ENCODE data around the gene PRR15L. TPM values are rescaled to one million over a fixed set of nuclear protein-coding genes. Genes with fewer than 3 reads are reported as not detected.
A peak's percentile ranks its signal among the peaks of the same experiment; 100 is the strongest.

The PRR15L gene
- total RNA-seq, 4 donors from 2014 or later = 63.6 to 150 (median 127) TPM

GRCh38 chr17:47916489-47917208 lies 41.0 kb downstream of the PRR15L start:
- no peak for DNase-seq
- no peaks in the 10 kb centered on the region for H3K27me3 ChIP-seq
- H3K36me3 ChIP-seq = no peaks in the 10 kb centered on the region
- H3K27ac ChIP-seq = peak overlapping the region in 1 of 3 donors; percentile 45
- TF ChIP-seq CTCF (IDR thresholded peaks at IDR 0.05) = no peak
- no peak for TF ChIP-seq POLR2A (IDR thresholded peaks at IDR 0.05)
- no peak overlapping the region for H3K4me3 ChIP-seq (replicated peaks in 1 of 3)
- 84 to 93% methylated on average over 14 to 16 of the region's 19 CpGs for WGBS, 2 donors
- peaks cover 0 to 8% of the 10 kb centered on the region in 2 donors for H3K4me1 ChIP-seq
- intact Hi-C loops (cut with DNase I) = no loop called here
- no peaks in the 10 kb centered on the region for H3K9me3 ChIP-seq

GRCh38 chr17:47915776-47916398 lies 41.8 kb downstream of the PRR15L start:
- peak in 1 of 2 donors; percentile 52 for DNase-seq
- H3K27ac ChIP-seq = peak overlapping the region in 1 of 3 donors; percentile 45
- H3K9me3 ChIP-seq = no peaks in the 10 kb centered on the region
- no peaks in the 10 kb centered on the region for H3K36me3 ChIP-seq
- peaks cover 0 to 8% of the 10 kb centered on the region in 2 donors for H3K4me1 ChIP-seq
- intact Hi-C loops (cut with DNase I) = no loop called here
- no peak overlapping the region for H3K4me3 ChIP-seq (replicated peaks in 1 of 3)
- WGBS, 2 donors = 65 to 79% methylated on average over 12 of the region's 12 CpGs
- no peak for TF ChIP-seq POLR2A (IDR thresholded peaks at IDR 0.05)
- no peak for TF ChIP-seq CTCF (IDR thresholded peaks at IDR 0.05)
- no peaks in the 10 kb centered on the region for H3K27me3 ChIP-seq

- TF ChIP-seq CTCF (IDR thresholded peaks at IDR 0.05) = no peak
- DNase-seq = peak in 1 of 2 donors; percentile 43
- intact Hi-C loops (cut with DNase I) = no loop called here
- H3K27me3 ChIP-seq = no peaks in the 10 kb centered on the region
- H3K4me3 ChIP-seq (replicated peaks in 1 of 3) = no peak overlapping the region
- H3K36me3 ChIP-seq = no peaks in the 10 kb centered on the region
- H3K4me1 ChIP-seq = peaks cover 0 to 8% of the 10 kb centered on the region in 2 donors
- H3K27ac ChIP-seq = peak overlapping the region in 1 of 3 donors; percentile 23
- no peaks in the 10 kb centered on the region for H3K9me3 ChIP-seq
- 44 to 69% methylated on average over 4 of the region's 4 CpGs for WGBS, 2 donors
Measured at GRCh38 chr17:47914306-47914948, 43.3 kb downstream of the PRR15L start.

- no peak overlapping the region for H3K4me3 ChIP-seq (replicated peaks in 1 of 3)
- H3K27me3 ChIP-seq = no peaks in the 10 kb centered on the region
- 90 to 96% methylated on average over 2 of the region's 2 CpGs for WGBS, 2 donors
- H3K36me3 ChIP-seq = no peaks in the 10 kb centered on the region
- no peaks in the 10 kb centered on the region for H3K9me3 ChIP-seq
- H3K27ac ChIP-seq = no peak overlapping the region
- intact Hi-C loops (cut with DNase I) = no loop called here
- H3K4me1 ChIP-seq = peaks cover 0 to 22% of the 10 kb centered on the region in 2 donors
- no peak for DNase-seq
- no peak for TF ChIP-seq POLR2A (IDR thresholded peaks at IDR 0.05)
- TF ChIP-seq CTCF (IDR thresholded peaks at IDR 0.05) = no peak
Measured at GRCh38 chr17:47913050-47913449, 44.6 kb downstream of the PRR15L start.

Data from thyroid gland (tissue), 4 donors.